IMR-90 (cell line): ENCODE measurements around the gene TRIM28. TPM values are rescaled to one million over a fixed set of nuclear protein-coding genes. Genes with fewer than 3 reads are reported as not detected.

Source experiments
- ATAC-seq: fragments of 200-7000 bp; cut with Tn5 transposase; 2 replicates; pipeline ENCODE4 v1.9.1; 2020; ENCODE audit warnings: low read depth, mild to moderate bottlenecking, moderate library complexity
- BruUV-seq: library from RNA; stranded (reverse); fragments of 400-500 nt; replicated peaks from 2 replicates; lab custom pipeline; 2021; lab: Mats Ljungman, UMichigan
- CTCF ChIA-PET: fragments of 300-600 bp; formaldehyde crosslinking; extraction: SDS; loops from one replicate; lab custom pipeline; 2021; ENCODE audit warnings: antibody characterized with exemption; lab: Yijun Ruan, JAX
- POLR2A ChIA-PET: fragments of 300-600 bp; sonication (Branson Sonifier 250); formaldehyde crosslinking; loops from one replicate; lab custom pipeline; 2022; ENCODE audit warnings: antibody characterized with exemption; ENCODE audit not compliant: unreplicated experiment; lab: Charles Lee
- DNase-seq: peaks from one replicate; pipeline ENCODE4 v3.0.0; 2013
- H2AFZ ChIP-seq: replicated peaks from 2 replicates; pipeline ENCODE3; 2013; ENCODE audit warnings: low read length, mild to moderate bottlenecking; ENCODE audit not compliant: poor library complexity
- H2AK5ac ChIP-seq: 2 replicates; pipeline ENCODE4 v1.6.1; 2013; ENCODE audit warnings: low read depth, low read length, inconsistent platforms
- H2AK9ac ChIP-seq: replicated peaks from 2 replicates; pipeline ENCODE3; 2013; ENCODE audit warnings: mild to moderate bottlenecking, low read depth, low read length, moderate library complexity; ENCODE audit not compliant: poor library complexity
- H2BK120ac ChIP-seq: 2 replicates; pipeline ENCODE4 v1.6.1; 2013; ENCODE audit warnings: low read depth, low read length, inconsistent platforms
- H2BK15ac ChIP-seq: 3 replicates; pipeline ENCODE4 v1.6.1; 2013; ENCODE audit warnings: low read depth, low read length, inconsistent platforms
- H2BK20ac ChIP-seq: 2 replicates; pipeline ENCODE4 v1.6.1; 2013; ENCODE audit warnings: low read depth, mild to moderate bottlenecking, inconsistent platforms, low read length, moderate library complexity
- H2BK5ac ChIP-seq: 2 replicates; pipeline ENCODE4 v1.6.1; 2013; ENCODE audit warnings: mild to moderate bottlenecking, low read depth, low read length, inconsistent platforms; ENCODE audit not compliant: poor library complexity, severe bottlenecking
- H3K14ac ChIP-seq: replicated peaks from 2 replicates; pipeline ENCODE4 v1.6.1; 2013; ENCODE audit warnings: low read depth, low read length, inconsistent platforms
- H3K18ac ChIP-seq: 2 replicates; pipeline ENCODE4 v1.6.1; 2013; ENCODE audit warnings: low read depth, low read length, control low read depth
- H3K23ac ChIP-seq: 2 replicates; pipeline ENCODE4 v1.6.1; 2013; ENCODE audit warnings: low read depth, low read length, inconsistent platforms
- H3K27ac ChIP-seq: 2 replicates; pipeline ENCODE4 v1.5.1; 2013; ENCODE audit warnings: mild to moderate bottlenecking, control low read depth, low read length; ENCODE audit not compliant: insufficient read depth
- H3K27me3 ChIP-seq: 2 replicates; pipeline ENCODE4 v1.6.1; 2013; ENCODE audit warnings: low read length; ENCODE audit not compliant: control insufficient read depth, insufficient read depth
- H3K36me3 ChIP-seq: 2 replicates; pipeline ENCODE4 v1.6.1; 2013; ENCODE audit warnings: low read length, mixed read lengths; ENCODE audit not compliant: control insufficient read depth, insufficient read depth
- H3K4ac ChIP-seq: 2 replicates; pipeline ENCODE4 v1.6.1; 2013; ENCODE audit warnings: low read depth, low read length, inconsistent platforms
- H3K4me1 ChIP-seq: 2 replicates; pipeline ENCODE4 v1.6.1; 2013; ENCODE audit warnings: low read length, mixed read lengths; ENCODE audit not compliant: control insufficient read depth, insufficient read depth
- H3K4me2 ChIP-seq: 2 replicates; pipeline ENCODE4 v1.6.1; 2013; ENCODE audit warnings: low read depth, mild to moderate bottlenecking, control low read depth, low read length, moderate library complexity
- H3K4me3 ChIP-seq: 2 replicates; pipeline ENCODE4 v1.5.1; 2013; ENCODE audit warnings: low read depth, mild to moderate bottlenecking, control low read depth, low read length, moderate library complexity; ENCODE audit not compliant: insufficient read depth
- H3K56ac ChIP-seq: 2 replicates; pipeline ENCODE4 v1.6.1; 2013; ENCODE audit warnings: low read length, inconsistent platforms; ENCODE audit not compliant: insufficient read depth; ENCODE audit errors: extremely low read depth
- H3K79me1 ChIP-seq, 2 experiments: 2 replicates each; pipeline ENCODE4 v1.6.1; 2013; ENCODE audit warnings: low read length in 2 of 2, inconsistent platforms in 1 of 2, low read depth in 1 of 2
- H3K9ac ChIP-seq: 2 replicates; pipeline ENCODE4 v1.6.1; 2013; ENCODE audit warnings: low read depth, low read length, control low read depth
- H3K9me1 ChIP-seq: 2 replicates; pipeline ENCODE4 v1.6.1; 2013; ENCODE audit warnings: low read length, inconsistent platforms; ENCODE audit not compliant: insufficient read depth
- H3K9me3 ChIP-seq: 2 replicates; pipeline ENCODE4 v1.6.1; 2013; ENCODE audit warnings: low read length; ENCODE audit not compliant: control insufficient read depth, insufficient read depth
- H4K20me1 ChIP-seq: 2 replicates; pipeline ENCODE4 v1.6.1; 2013; ENCODE audit warnings: low read length, inconsistent platforms; ENCODE audit not compliant: insufficient read depth
- H4K5ac ChIP-seq: 2 replicates; pipeline ENCODE4 v1.6.1; 2013; ENCODE audit warnings: mild to moderate bottlenecking, low read depth, low read length, control low read depth
- H4K8ac ChIP-seq, 2 experiments: 2 replicates each; pipeline ENCODE4 v1.6.1; 2013; ENCODE audit warnings: low read depth in 2 of 2, low read length in 2 of 2, control low read depth in 1 of 2, inconsistent platforms in 1 of 2
- H4K91ac ChIP-seq: 2 replicates; pipeline ENCODE4 v1.6.1; 2013; ENCODE audit warnings: low read depth, low read length, inconsistent platforms; ENCODE audit not compliant: insufficient read depth
- CEBPB ChIP-seq: IDR thresholded peaks from 2 replicates; pipeline ENCODE4 v1.6.1; 2012; ENCODE audit warnings: low read depth, low read length, improper control_type of control experiment
- CTCF ChIP-seq: conservative IDR thresholded peaks from 2 replicates; pipeline ENCODE4 v1.5.1; 2012; ENCODE audit warnings: mild to moderate bottlenecking, low read depth, low read length, improper control_type of control experiment
- FOS ChIP-seq: fragments of 150-350 bp; IDR thresholded peaks from 2 replicates; pipeline ENCODE4 v1.6.1; 2016; ENCODE audit warnings: low read depth, low read length
- MAFK ChIP-seq: IDR thresholded peaks from 2 replicates; pipeline ENCODE4 v1.6.1; 2012; ENCODE audit warnings: low read depth, low read length, improper control_type of control experiment
- MAZ ChIP-seq: IDR thresholded peaks from 2 replicates; pipeline ENCODE4 v1.6.1; 2012; ENCODE audit warnings: low read depth, mild to moderate bottlenecking, low read length, improper control_type of control experiment, moderate library complexity, borderline replicate concordance
- MXI1 ChIP-seq: IDR thresholded peaks from 2 replicates; pipeline ENCODE4 v1.6.1; 2012; ENCODE audit warnings: low read depth, mild to moderate bottlenecking, low read length, moderate library complexity, borderline replicate concordance
- NFE2L2 ChIP-seq: fragments of 150-350 bp; IDR thresholded peaks from 2 replicates; pipeline ENCODE4 v1.6.1; 2016; ENCODE audit warnings: low read depth, mild to moderate bottlenecking, low read length
- POLR2A ChIP-seq: IDR thresholded peaks from 2 replicates; pipeline ENCODE4 v1.6.1; 2012; ENCODE audit warnings: mild to moderate bottlenecking, low read depth, low read length
- RAD21 ChIP-seq: IDR thresholded peaks from 2 replicates; pipeline ENCODE4 v1.6.1; 2012; ENCODE audit warnings: low read length, improper control_type of control experiment
- RCOR1 ChIP-seq: IDR thresholded peaks from 2 replicates; pipeline ENCODE4 v1.6.1; 2012; ENCODE audit warnings: mild to moderate bottlenecking, low read length, improper control_type of control experiment; ENCODE audit not compliant: insufficient replicate concordance
- WGBS, 2 experiments: methylation state at CpG; one replicate each; pipeline versions ENCODE4 v1.1.5 to v1.1.7; 2013; ENCODE audit warnings: missing lambda C conversion rate in 2 of 2; ENCODE audit not compliant: insufficient read length in 1 of 2; ENCODE audit errors: extremely low coverage in 2 of 2; 5-methylcytosine and 5-hydroxymethylcytosine counted together
- dilution Hi-C: fragments of 300-500 bp; cut with HindIII; formaldehyde crosslinking; loops from one replicate; pipeline ENCODE4 v1.14.3; 2018; ENCODE audit warnings: low sequenced_read_pairs; ENCODE audit not compliant: unreplicated experiment
- in situ Hi-C: fragments of 300-500 bp; cut with MboI; formaldehyde crosslinking; loops from 3 replicates; pipeline ENCODE4 v1.14.3; 2019; ENCODE audit warnings: low sequenced_read_pairs, inconsistent platforms, mixed read lengths
- intact Hi-C: fragments of 100-400 bp; cut with micrococcal nuclease; formaldehyde crosslinking; loops from 2 replicates; pipeline ENCODE4 v1.10.0; 2022
- polyA plus RNA-seq, 3 experiments: library from polyadenylated mRNA; depleted of rRNA; stranded (reverse); fragments of >200 nt; gene quantifications; 2 replicates each; pipeline ENCODE4 v1.2.3, GENCODE V29; 2012; ENCODE audit warnings: low replicate concordance in 1 of 3
- total RNA-seq: library from RNA; depleted of rRNA; stranded (reverse); fragments of >200 nt; gene quantifications from 2 replicates; pipeline ENCODE4 v1.2.3, GENCODE V29; 2012
- TF ChIP-seq, protein P1 (sequence below): fragments of 150-350 bp; IDR thresholded peaks from 2 replicates; pipeline ENCODE4 v1.6.1; 2016; ENCODE audit warnings: low read depth, mild to moderate bottlenecking, low read length, moderate library complexity, borderline replicate concordance
- TF ChIP-seq, protein P2 (sequence below): fragments of 150-350 bp; IDR thresholded peaks from 2 replicates; pipeline ENCODE4 v1.6.1; 2017; ENCODE audit warnings: mild to moderate bottlenecking, antibody characterized with exemption, low read length, low read depth

The TRIM28 gene
- total and polyA plus RNA-seq, 2 of the 4 experiments (the other 2 are of a cell fraction): 349 to 465 TPM

DNA sequence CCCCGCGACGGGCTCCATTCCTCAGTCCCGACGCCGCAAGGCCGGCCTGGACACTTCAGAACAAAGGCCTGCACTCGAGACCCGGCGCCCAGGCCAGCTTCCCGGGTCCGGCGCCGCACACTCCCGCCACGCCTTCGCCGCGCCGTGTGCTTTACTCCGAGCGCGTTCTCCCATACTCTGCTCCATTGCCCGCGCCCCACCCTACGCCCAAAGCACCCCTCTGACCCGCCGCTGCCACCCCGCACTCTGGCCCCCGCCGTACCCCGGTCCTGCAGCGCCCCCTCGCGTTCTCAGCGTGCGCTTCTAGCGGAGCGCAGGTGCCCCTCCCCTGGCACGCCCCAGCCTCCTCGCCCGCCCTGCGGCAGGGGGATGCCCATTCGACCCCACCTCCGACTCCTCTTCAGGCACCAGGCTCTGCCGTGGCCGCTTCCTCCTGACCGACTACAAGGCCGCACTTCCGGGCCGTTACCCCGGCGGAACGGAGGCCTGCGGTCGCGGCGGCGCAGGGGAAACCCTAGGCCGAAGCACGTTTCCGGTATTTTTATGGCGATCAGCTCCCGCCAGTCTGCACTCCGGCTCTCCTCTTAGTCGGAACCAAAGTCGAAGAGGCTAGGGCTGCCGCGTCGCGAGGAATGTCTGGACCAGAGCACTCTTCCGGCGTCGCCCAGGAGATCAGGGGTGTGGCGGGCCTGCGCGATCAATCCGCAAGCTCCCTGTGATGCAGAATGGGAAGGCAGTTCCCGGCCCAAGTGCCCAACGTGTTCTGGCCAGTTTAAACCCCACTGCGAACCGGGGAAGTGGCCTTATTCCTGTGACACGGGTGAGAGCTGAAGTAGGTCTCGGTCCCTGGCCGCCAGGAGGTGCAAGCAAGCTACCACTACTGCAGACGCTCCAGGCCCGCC, 24.3 kb upstream of the TRIM28 start, which contains the start of gene ZBTB45 (continued):
- TF ChIP-seq, protein P1, sequence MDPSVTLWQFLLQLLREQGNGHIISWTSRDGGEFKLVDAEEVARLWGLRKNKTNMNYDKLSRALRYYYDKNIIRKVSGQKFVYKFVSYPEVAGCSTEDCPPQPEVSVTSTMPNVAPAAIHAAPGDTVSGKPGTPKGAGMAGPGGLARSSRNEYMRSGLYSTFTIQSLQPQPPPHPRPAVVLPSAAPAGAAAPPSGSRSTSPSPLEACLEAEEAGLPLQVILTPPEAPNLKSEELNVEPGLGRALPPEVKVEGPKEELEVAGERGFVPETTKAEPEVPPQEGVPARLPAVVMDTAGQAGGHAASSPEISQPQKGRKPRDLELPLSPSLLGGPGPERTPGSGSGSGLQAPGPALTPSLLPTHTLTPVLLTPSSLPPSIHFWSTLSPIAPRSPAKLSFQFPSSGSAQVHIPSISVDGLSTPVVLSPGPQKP: no peak
- TF ChIP-seq RAD21: peak; percentile 72
- no peak for TF ChIP-seq NFE2L2

DNA sequence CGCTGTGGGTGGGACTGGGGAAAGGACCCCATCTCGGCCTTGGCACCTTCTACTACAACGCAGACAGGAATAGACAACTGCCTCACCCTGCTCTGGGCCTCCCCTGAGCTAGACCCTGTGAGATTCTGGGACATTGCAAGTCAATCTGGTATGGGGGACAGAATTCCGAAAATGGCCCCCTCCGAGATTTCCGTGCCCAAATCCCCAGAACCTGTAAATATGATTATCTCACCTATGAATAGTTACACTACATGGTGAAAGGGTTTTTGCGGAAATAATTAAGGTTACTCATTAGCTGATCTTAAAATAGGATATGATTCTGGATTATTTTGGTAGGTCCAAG, 23.6 kb upstream of the TRIM28 start:
- Histone ChIP-seq H3K14ac (peak overlapping the region; percentile 88), H3K56ac (peak overlapping the region; percentile 54), H3K9me1 (peaks cover 11% of the 10 kb centered on the region), H2AK9ac (peak overlapping the region; percentile 98), H3K4me1 (peaks cover 6% of the 10 kb centered on the region), H2AFZ (peak overlapping the region; percentile 98), H3K27ac (peak overlapping the region; percentile 93), H2BK15ac (no peak overlapping the region), H3K9ac (peak overlapping the region; percentile 96), H3K18ac (no peak overlapping the region), H2BK5ac (peak overlapping the region; percentile 63), H3K4me2 (peak overlapping the region; percentile 90), H2BK20ac (no peak overlapping the region), H4K20me1 (peaks cover 26% of the 10 kb centered on the region), H3K79me1 (peaks cover 0 to 38% of the 10 kb centered on the region in 2 experiments; a peak in 3 of 4 replicates), H2BK120ac (no peak overlapping the region), H3K36me3 (peaks cover 16% of the 10 kb centered on the region), H3K27me3 (no peaks in the 10 kb centered on the region), H4K5ac (peak overlapping the region; percentile 87), H3K4ac (peak overlapping the region; percentile 86), H4K8ac (peak overlapping the region; percentile 87 to 98), H2AK5ac (peak overlapping the region; percentile 76), H3K4me3 (peak overlapping the region; percentile 69), H3K23ac (peak overlapping the region; percentile 34; the same call in 1 of the 2 replicates), H3K9me3 (no peaks in the 10 kb centered on the region), H4K91ac (peak overlapping the region; percentile 88)
- no TSS peak for BruUV-seq
- CTCF ChIA-PET: interaction anchor here (1.4 to 1.5 kb wide), 2 partner anchors 60 to 70 kb away, joined by 3 to 4 read pairs; partner anchors contain the start of gene ZNF324B
- ATAC-seq (no peak), DNase-seq (no peak)
- intact Hi-C loops (no loop called here), in situ Hi-C loops (no loop called here), dilution Hi-C loops (no loop called here)
- WGBS, 2 experiments: no CpG with 5 or more reads among the region's 7 CpGs
- POLR2A ChIA-PET: no interaction called here
- TF ChIP-seq MAFK (no peak), MAZ (no peak), CTCF (no peak), RCOR1 (no peak), MXI1 (no peak), CEBPB (no peak), FOS (no peak), POLR2A (no peak)
- TF ChIP-seq, protein P2, sequence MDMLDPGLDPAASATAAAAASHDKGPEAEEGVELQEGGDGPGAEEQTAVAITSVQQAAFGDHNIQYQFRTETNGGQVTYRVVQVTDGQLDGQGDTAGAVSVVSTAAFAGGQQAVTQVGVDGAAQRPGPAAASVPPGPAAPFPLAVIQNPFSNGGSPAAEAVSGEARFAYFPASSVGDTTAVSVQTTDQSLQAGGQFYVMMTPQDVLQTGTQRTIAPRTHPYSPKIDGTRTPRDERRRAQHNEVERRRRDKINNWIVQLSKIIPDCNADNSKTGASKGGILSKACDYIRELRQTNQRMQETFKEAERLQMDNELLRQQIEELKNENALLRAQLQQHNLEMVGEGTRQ: no peak
